GM10266 (cell line): ENCODE data around the gene GNA12.

ENCODE experiments used
- DNase-seq: peaks from one replicate; pipeline ENCODE4 v3.0.0; 2012; ENCODE audit errors: extremely low spot score
- CTCF ChIP-seq: IDR thresholded peaks from 2 replicates; pipeline ENCODE4 v1.5.1; 2012; ENCODE audit warnings: mild to moderate bottlenecking, low read depth; ENCODE audit not compliant: control insufficient read depth, insufficient read depth; ENCODE audit errors: missing control alignments

Gene GNA12

GRCh38 chr7:2830609-2831376, 13.3 kb downstream of the GNA12 start:
- DNase-seq = no peak
- no peak for TF ChIP-seq CTCF

- DNase-seq = no peak
- TF ChIP-seq CTCF = no peak
These were observed 15.1 kb downstream of the GNA12 start for GRCh38 chr7:2829040-2829439.

- TF ChIP-seq CTCF = no peak
- no peak for DNase-seq
These were observed 17.3 kb downstream of the GNA12 start for GRCh38 chr7:2826771-2827170.

GRCh38 chr7:2825559-2826227, 18.4 kb downstream of the GNA12 start:
- DNase-seq = no peak
- TF ChIP-seq CTCF = no peak

- no peak for DNase-seq
- no peak for TF ChIP-seq CTCF
These were observed 19.2 kb downstream of the GNA12 start for GRCh38 chr7:2824678-2825461.

GRCh38 chr7:2824026-2824677, 20.0 kb downstream of the GNA12 start:
- TF ChIP-seq CTCF = no peak
- DNase-seq = no peak
